Measurements from ENCODE around the gene PTPMT1.

Gene PTPMT1

GRCh38 chr11:47589118-47589517, 23.7 kb downstream of the PTPMT1 start:
- no peak for TF ChIP-seq ZFX (IDR thresholded peaks at IDR 0.05; ENCODE audit: borderline replicate concordance)
- TF ChIP-seq, protein P1, sequence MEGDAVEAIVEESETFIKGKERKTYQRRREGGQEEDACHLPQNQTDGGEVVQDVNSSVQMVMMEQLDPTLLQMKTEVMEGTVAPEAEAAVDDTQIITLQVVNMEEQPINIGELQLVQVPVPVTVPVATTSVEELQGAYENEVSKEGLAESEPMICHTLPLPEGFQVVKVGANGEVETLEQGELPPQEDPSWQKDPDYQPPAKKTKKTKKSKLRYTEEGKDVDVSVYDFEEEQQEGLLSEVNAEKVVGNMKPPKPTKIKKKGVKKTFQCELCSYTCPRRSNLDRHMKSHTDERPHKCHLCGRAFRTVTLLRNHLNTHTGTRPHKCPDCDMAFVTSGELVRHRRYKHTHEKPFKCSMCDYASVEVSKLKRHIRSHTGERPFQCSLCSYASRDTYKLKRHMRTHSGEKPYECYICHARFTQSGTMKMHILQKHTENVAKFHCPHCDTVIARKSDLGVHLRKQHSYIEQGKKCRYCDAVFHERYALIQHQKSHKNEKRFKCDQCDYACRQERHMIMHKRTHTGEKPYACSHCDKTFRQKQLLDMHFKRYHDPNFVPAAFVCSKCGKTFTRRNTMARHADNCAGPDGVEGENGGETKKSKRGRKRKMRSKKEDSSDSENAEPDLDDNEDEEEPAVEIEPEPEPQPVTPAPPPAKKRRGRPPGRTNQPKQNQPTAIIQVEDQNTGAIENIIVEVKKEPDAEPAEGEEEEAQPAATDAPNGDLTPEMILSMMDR (IDR thresholded peaks at IDR 0.05): no peak
- H3K27ac ChIP-seq: no peak overlapping the region

DNA sequence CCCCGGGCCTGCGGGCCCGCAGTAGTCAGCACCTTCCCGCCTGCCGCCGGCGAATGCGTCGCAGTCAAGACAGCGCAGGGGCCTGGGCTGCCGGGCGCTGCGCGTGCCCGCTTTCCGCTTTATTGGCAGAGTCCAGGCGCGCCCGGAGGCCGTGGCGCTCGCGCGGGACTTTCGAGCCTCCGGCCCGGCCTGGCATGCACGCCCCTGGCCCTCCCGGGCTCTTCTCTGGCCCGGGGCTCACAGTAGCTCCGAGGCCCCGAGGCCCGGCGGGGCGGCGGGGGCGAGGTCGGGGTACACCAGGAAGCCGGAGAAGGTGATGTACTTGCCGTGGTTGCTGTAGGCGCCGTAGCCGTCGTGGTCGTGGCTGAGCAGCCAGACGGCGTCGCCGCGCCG, 24.2 kb downstream of the PTPMT1 start:
- TF ChIP-seq, protein P1 (IDR thresholded peaks at IDR 0.05): no peak
- no peak for TF ChIP-seq ZFX (IDR thresholded peaks at IDR 0.05; ENCODE audit: borderline replicate concordance)
- H3K27ac ChIP-seq: no peak overlapping the region

DNA sequence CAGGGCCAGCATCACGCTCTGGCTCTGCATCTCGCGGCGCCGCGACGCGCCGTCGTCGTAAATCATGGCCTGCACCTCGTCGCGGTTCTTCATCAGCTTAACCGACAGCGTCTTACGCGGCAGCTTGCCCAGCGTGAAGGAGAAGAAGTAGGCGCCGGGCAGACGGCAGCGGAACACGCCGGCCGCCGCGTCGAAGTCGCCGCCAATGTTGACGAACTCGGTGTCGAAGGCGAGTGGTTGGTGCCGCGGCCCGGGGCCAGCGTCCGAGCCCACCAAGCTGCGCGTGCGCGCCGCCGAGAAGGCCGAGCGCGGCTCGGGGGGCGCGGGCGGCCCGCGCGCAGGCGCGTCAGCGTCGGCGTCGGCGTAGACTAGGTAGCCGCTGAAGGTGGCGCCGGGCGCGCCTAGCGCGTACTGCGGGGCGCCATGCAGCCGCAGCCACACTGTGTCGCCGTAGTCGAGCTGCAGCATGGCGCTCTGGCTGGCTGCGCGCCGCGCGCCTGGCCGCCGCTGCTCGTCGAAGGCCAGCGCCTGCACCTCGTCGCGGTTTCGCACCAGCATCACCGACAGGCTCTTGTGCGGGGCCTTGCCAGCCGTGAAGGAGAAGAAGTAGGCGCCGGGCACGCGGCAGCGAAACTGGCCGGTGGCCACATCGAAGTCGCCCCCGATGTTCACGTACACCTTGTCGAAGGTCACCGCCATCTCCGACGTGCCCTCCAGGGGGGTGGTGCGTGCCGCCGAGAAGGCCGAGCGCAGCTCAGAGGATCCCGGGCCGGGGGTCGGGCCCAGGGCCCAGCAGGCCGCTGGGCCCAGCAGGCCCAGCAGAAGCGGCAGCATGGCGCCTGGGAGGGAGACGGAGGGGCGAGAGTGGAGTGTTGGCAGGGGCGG, 24.8 kb downstream of the PTPMT1 start:
- H3K27ac ChIP-seq: no peak overlapping the region
- TF ChIP-seq ZFX (IDR thresholded peaks at IDR 0.05; ENCODE audit: borderline replicate concordance): no peak
- TF ChIP-seq, protein P1 (IDR thresholded peaks at IDR 0.05): no peak

DNA sequence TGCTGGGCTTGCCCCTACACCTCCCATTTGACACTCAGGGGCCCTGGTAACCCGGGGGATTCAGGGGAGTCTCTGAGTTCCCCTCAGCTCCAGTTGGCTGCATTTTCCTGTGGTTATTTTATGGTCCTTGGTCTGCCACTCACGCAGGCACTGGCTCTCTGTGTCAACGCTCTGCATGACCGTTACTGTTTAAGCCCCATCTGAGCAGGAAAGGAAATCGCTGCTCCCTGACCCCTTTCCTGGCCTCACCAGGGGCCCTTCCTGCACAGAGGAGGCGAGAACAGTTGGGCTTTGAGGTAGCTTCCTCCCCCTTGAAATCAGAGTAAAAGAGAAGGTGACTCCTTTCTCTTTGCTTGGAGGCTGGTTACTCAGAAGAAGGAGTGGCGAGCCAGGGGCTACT, 26.4 kb downstream of the PTPMT1 start:
- no peak overlapping the region for H3K27ac ChIP-seq
- TF ChIP-seq, protein P1 (IDR thresholded peaks at IDR 0.05): no peak
- TF ChIP-seq ZFX (IDR thresholded peaks at IDR 0.05; ENCODE audit: borderline replicate concordance): no peak

GRCh38 chr11:47592251-47592650, 26.9 kb downstream of the PTPMT1 start:
- TF ChIP-seq, protein P1 (IDR thresholded peaks at IDR 0.05): no peak
- no peak for TF ChIP-seq ZFX (IDR thresholded peaks at IDR 0.05; ENCODE audit: borderline replicate concordance)
- H3K27ac ChIP-seq: no peak overlapping the region

GRCh38 chr11:47592970-47593369, 27.6 kb downstream of the PTPMT1 start:
- TF ChIP-seq, protein P1 (IDR thresholded peaks at IDR 0.05): no peak
- TF ChIP-seq ZFX (IDR thresholded peaks at IDR 0.05; ENCODE audit: borderline replicate concordance): no peak
- H3K27ac ChIP-seq: no peak overlapping the region

GRCh38 chr11:47593492-47593933, 28.1 kb downstream of the PTPMT1 start:
- TF ChIP-seq, protein P1 (IDR thresholded peaks at IDR 0.05): no peak
- no peak overlapping the region for H3K27ac ChIP-seq

Data from 22Rv1 (cell line).